Uterus (tissue), 4 donors: ENCODE measurements around the gene GRM8. TPM values are rescaled to one million over a fixed set of nuclear protein-coding genes. Genes with fewer than 3 reads are reported as not detected.

Experiments used
- DNase-seq, 2 donors: peaks; one replicate each; pipeline ENCODE4 v3.0.0-alpha.2; 2019 to 2020
- H3K27ac ChIP-seq, 2 donors: fragments of 200-600 bp; sonication (generic); 1 replicate in 1 of 2; 2 replicates in 1 of 2; pipeline ENCODE4 v1.5.1; 2016 to 2018
- H3K27me3 ChIP-seq, 2 donors: fragments of 200-600 bp; sonication (generic); one replicate each; pipeline ENCODE4 v1.5.1; 2018 to 2019; ENCODE audit warnings: control low read depth in 1 of 2
- H3K36me3 ChIP-seq, 2 donors: fragments of 200-600 bp; sonication (generic); one replicate each; pipeline ENCODE4 v1.5.1; 2019; ENCODE audit warnings: control low read depth in 1 of 2
- H3K4me1 ChIP-seq, 2 donors: fragments of 200-600 bp; sonication (generic); one replicate each; pipeline ENCODE4 v1.5.1; 2018 to 2019; ENCODE audit warnings: control low read depth in 1 of 2
- H3K4me3 ChIP-seq, 2 donors: fragments of 200-600 bp; sonication (generic); 1 replicate in 1 of 2; 2 replicates in 1 of 2; pipeline ENCODE4 v1.5.1; 2018 to 2019; ENCODE audit warnings: mild to moderate bottlenecking in 1 of 2
- H3K9me3 ChIP-seq, 2 donors: fragments of 200-600 bp; sonication (generic); one replicate each; pipeline ENCODE4 v1.5.1; 2019; ENCODE audit warnings: control low read depth in 1 of 2
- CTCF ChIP-seq, 4 experiments: fragments of 200-600 bp in 2 of 4; fragments of 450-650 bp in 2 of 4; sonication (generic) in 2 of 4; IDR thresholded peaks; one replicate each; pipeline ENCODE4 v1.5.1; 2016 to 2019; ENCODE audit warnings: antibody characterized with exemption in 4 of 4, mild to moderate bottlenecking in 2 of 4, moderate library complexity in 1 of 4
- POLR2A ChIP-seq, 2 donors: fragments of 450-650 bp; IDR thresholded peaks; one replicate each; pipeline ENCODE4 v1.6.1; 2016; ENCODE audit warnings: antibody characterized with exemption in 2 of 2, mild to moderate bottlenecking in 1 of 2, moderate library complexity in 1 of 2
- intact Hi-C: fragments of 100-400 bp; cut with DNase I; formaldehyde crosslinking; loops from one replicate; pipeline ENCODE4 v1.15.1; 2023; ENCODE audit warnings: low total_unique reads
- total RNA-seq, 4 donors: library from RNA; depleted of rRNA in 3 of 4; stranded (reverse); fragments of >200 nt in 3 of 4; gene quantifications; one replicate each; pipeline versions ENCODE4 v1.1.0 to v1.2.4, GENCODE V29; 2014 to 2023
- donor health status: DM: yes; HTN: yes; CAD: no.

Gene GRM8
- total RNA-seq, 4 donors from 2014 or later = 3.9 TPM; not detected in 3

DNA sequence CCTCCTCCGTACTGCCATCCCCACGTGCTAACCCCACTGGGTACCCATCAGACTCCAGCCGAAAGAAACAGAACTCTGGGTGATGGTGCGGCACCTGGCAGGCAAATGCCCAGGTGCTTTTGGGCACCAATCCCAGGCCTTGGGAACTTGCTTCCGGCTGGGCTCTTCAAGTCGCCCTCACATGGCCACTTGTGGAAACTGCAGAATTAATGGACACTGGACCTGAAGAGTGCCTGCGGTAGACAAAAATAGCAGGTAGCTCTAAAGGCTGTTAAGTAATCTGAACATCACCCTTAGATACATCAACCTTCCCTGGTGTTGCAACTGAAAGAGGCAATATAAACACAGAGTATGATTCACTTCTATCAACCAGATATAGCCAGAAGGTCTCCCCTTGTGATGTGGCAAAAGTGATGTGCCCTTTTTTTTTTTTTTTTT, 644.4 kb downstream of the GRM8 start:
- no peak for DNase-seq
- Histone ChIP-seq H3K27ac (no peak overlapping the region), H3K4me3 (no peak overlapping the region), H3K9me3 (no peaks in the 10 kb centered on the region), H3K36me3 (no peaks in the 10 kb centered on the region), H3K4me1 (no peaks in the 10 kb centered on the region), H3K27me3 (no peaks in the 10 kb centered on the region)
- TF ChIP-seq CTCF (IDR thresholded peaks at IDR 0.05) (no peak), POLR2A (IDR thresholded peaks at IDR 0.05) (no peak)
- intact Hi-C loops = no loop called here

DNA sequence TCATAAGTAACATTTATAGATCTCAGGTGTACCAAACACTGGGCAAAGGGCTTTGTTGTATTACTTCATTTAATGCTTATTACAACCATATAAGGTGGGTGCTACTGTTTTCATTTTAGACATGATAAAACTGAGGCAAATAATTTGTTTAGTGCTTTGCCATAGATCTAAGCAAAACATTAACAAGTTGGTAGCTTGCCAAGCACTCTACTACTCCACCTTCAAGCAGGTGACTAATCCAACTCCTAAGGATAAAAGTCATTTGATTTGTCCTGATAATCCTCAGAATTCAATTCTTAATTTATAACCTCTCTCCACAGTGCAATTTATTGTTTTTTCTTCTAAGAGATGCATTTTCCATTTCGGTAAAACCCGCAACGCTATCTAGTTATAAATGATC, 646.4 kb downstream of the GRM8 start:
- no peak for DNase-seq
- no peak overlapping the region for H3K4me3 ChIP-seq
- H3K27ac ChIP-seq = no peak overlapping the region
- H3K36me3 ChIP-seq = no peaks in the 10 kb centered on the region
- no peaks in the 10 kb centered on the region for H3K4me1 ChIP-seq
- intact Hi-C loops = no loop called here
- no peaks in the 10 kb centered on the region for H3K27me3 ChIP-seq
- no peaks in the 10 kb centered on the region for H3K9me3 ChIP-seq
- no peak for TF ChIP-seq CTCF (IDR thresholded peaks at IDR 0.05)
- TF ChIP-seq POLR2A (IDR thresholded peaks at IDR 0.05) = no peak

DNA sequence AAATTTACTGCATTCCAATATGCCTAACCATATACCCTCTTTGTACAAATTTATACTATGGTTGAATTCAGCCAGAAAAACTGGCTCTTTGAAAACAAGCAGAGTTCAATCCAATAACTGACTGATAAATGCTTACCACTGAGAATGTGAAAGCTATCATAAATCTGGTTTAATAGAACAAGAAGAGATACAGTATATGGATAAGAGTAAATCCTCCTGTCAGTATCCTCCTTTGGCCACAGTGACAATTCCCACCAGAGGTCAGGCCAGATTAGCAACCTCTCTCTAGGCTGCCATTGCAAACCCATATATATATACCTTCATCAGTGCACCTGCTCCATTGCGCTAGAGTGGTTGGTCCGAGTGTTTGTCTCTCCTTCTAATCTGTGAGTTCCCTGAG, 647.2 kb downstream of the GRM8 start:
- Histone ChIP-seq H3K27me3 (no peaks in the 10 kb centered on the region), H3K27ac (no peak overlapping the region), H3K36me3 (no peaks in the 10 kb centered on the region), H3K4me3 (no peak overlapping the region), H3K4me1 (no peaks in the 10 kb centered on the region), H3K9me3 (no peaks in the 10 kb centered on the region)
- TF ChIP-seq CTCF (IDR thresholded peaks at IDR 0.05) (no peak), POLR2A (IDR thresholded peaks at IDR 0.05) (no peak)
- no peak for DNase-seq
- intact Hi-C loops = no loop called here

DNA sequence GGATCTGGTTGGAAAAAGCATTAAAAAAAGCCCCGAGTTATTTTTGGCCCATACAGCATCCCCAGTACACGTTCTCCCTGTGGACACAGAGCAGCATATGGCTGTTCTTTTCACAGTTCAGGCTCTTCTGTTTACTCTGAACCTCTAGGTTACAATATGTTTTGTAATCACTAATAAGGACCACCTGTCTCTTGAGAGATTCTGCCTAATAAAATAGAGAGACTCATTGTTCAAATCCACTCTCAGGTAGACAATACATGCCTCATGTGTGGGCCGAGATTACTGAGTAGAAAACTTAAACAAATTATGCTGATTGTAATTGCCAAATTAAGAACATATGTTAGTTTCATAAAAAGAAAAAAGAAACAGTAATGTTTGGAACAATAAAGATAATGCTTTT, 647.7 kb downstream of the GRM8 start:
- Histone ChIP-seq H3K4me3 (no peak overlapping the region), H3K9me3 (no peaks in the 10 kb centered on the region), H3K36me3 (no peaks in the 10 kb centered on the region), H3K27me3 (no peaks in the 10 kb centered on the region), H3K4me1 (no peaks in the 10 kb centered on the region), H3K27ac (no peak overlapping the region)
- TF ChIP-seq POLR2A (IDR thresholded peaks at IDR 0.05) (no peak), CTCF (IDR thresholded peaks at IDR 0.05) (no peak)
- intact Hi-C loops = no loop called here
- DNase-seq = no peak

- no peak for TF ChIP-seq POLR2A (IDR thresholded peaks at IDR 0.05)
- TF ChIP-seq CTCF (IDR thresholded peaks at IDR 0.05) = no peak
- intact Hi-C loops = no loop called here
- no peaks in the 10 kb centered on the region for H3K27me3 ChIP-seq
Observed at GRCh38 chr7:126589068-126589684, 663.6 kb downstream of the GRM8 start.

More at GRCh38 chr7:126589068-126589684, 663.6 kb downstream of the GRM8 start:
- H3K4me1 ChIP-seq = no peaks in the 10 kb centered on the region
- DNase-seq = no peak
- no peak overlapping the region for H3K27ac ChIP-seq
- no peaks in the 10 kb centered on the region for H3K36me3 ChIP-seq
- H3K9me3 ChIP-seq = no peaks in the 10 kb centered on the region
- no peak overlapping the region for H3K4me3 ChIP-seq
